Measurements from ENCODE around the gene ZNF609.

DNA sequence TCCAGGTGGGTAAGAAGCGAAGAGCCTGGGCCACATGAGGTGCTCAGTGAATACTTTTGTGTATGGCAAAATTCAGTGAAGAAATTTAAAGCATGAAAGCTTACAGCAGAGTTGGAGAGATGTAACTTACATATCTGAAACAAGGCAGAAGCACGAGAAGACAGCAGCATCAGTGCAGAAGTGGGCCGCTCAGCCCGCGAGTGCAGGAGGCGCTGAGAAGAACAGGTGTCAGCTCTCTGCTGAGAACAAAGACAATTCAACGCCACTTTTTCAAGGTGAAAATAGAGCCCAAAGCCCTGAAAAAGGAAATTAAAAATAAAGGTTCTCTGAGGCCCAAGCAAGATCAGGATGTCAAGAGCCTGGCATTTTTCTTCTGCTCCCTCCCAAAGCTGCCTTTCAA, 256.8 kb downstream of the ZNF609 start:
- TF ChIP-seq, protein P1, sequence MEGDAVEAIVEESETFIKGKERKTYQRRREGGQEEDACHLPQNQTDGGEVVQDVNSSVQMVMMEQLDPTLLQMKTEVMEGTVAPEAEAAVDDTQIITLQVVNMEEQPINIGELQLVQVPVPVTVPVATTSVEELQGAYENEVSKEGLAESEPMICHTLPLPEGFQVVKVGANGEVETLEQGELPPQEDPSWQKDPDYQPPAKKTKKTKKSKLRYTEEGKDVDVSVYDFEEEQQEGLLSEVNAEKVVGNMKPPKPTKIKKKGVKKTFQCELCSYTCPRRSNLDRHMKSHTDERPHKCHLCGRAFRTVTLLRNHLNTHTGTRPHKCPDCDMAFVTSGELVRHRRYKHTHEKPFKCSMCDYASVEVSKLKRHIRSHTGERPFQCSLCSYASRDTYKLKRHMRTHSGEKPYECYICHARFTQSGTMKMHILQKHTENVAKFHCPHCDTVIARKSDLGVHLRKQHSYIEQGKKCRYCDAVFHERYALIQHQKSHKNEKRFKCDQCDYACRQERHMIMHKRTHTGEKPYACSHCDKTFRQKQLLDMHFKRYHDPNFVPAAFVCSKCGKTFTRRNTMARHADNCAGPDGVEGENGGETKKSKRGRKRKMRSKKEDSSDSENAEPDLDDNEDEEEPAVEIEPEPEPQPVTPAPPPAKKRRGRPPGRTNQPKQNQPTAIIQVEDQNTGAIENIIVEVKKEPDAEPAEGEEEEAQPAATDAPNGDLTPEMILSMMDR (IDR thresholded peaks at IDR 0.05): no peak
- no peak for TF ChIP-seq POLR2A (IDR thresholded peaks at IDR 0.05)
